ENCODE results near the gene ERICH3.

The ERICH3 gene

DNA sequence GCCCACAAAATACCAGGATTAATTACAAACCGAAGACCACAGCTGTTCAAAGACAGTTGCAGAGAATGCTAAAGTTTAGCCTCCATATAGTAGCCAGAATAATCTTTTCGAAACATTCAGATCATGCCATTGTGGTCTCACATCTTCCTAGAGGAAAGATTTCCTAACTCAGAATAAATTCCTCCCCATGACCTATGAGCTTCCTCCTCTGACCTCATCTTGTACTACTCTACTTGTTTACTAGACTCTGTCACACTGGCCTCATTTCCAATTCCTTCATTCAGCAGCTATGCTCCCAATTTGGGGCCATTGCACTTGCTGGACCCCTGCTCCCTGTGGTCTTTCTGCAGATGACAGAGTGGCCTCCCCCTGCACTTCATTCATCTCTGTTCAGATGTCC, 89.4 kb downstream of the ERICH3 start:
- TF ChIP-seq CTBP1 (IDR thresholded peaks at IDR 0.05; ENCODE audit: borderline replicate concordance) (no peak), L3MBTL2 (conservative IDR thresholded peaks at IDR 0.05) (no peak), FOXA1 (IDR thresholded peaks at IDR 0.05) (no peak), SUZ12 (IDR thresholded peaks at IDR 0.05) (no peak), HDGF (IDR thresholded peaks at IDR 0.05; ENCODE audit: borderline replicate concordance) (no peak), LEF1 (IDR thresholded peaks at IDR 0.05; ENCODE audit: borderline replicate concordance) (no peak), TARDBP (IDR thresholded peaks at IDR 0.05) (no peak), BHLHE40 (IDR thresholded peaks at IDR 0.05; ENCODE audit: borderline replicate concordance) (no peak), SP1 (IDR thresholded peaks at IDR 0.05) (no peak), ZNF384 (IDR thresholded peaks at IDR 0.05) (no peak), ELF4 (IDR thresholded peaks at IDR 0.05) (no peak), PKNOX1 (IDR thresholded peaks at IDR 0.05) (no peak), NFRKB (IDR thresholded peaks at IDR 0.05) (no peak), ARNT (IDR thresholded peaks at IDR 0.05) (no peak), FOXK2 (IDR thresholded peaks at IDR 0.05) (no peak), FOXM1 (IDR thresholded peaks at IDR 0.05; ENCODE audit: borderline replicate concordance) (no peak)
- CTCF ChIA-PET = no interaction called here
- no peak for DNase-seq (ENCODE audit: extremely low spot score)
- POLR2A ChIA-PET = no interaction called here

GRCh38 chr1:74583397-74583796, 90.2 kb downstream of the ERICH3 start:
- POLR2A ChIA-PET = no interaction called here
- TF ChIP-seq FOXK2 (IDR thresholded peaks at IDR 0.05) (no peak), LEF1 (IDR thresholded peaks at IDR 0.05; ENCODE audit: borderline replicate concordance) (no peak), NFRKB (IDR thresholded peaks at IDR 0.05) (no peak), BHLHE40 (IDR thresholded peaks at IDR 0.05; ENCODE audit: borderline replicate concordance) (no peak), ZNF384 (IDR thresholded peaks at IDR 0.05) (no peak), L3MBTL2 (conservative IDR thresholded peaks at IDR 0.05) (no peak), ARNT (IDR thresholded peaks at IDR 0.05) (no peak)
- no peak for DNase-seq (ENCODE audit: extremely low spot score)
- CTCF ChIA-PET = no interaction called here

DNA sequence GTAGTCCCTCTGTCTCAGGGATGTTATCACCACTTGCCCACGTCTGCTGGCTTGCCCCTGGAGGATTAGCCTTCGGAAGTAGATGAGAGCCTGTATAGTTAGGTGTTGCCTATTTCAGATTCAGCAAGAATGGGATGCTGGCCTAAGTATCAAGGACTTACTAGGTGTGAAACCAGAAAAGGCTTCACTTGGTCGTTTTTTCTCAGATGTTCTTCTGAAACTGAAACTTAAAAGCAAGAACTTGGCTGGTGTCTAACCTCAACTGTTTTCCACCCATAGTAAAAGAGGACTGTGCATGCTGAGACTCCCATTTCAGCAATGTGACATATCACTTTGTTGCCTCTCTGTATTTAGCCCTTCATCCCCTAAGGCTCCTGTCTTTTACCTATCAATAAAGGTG, 94.2 kb downstream of the ERICH3 start:
- no peak for DNase-seq (ENCODE audit: extremely low spot score)
- POLR2A ChIA-PET = no interaction called here
- CTCF ChIA-PET = no interaction called here
- no peak for TF ChIP-seq FOXK2 (IDR thresholded peaks at IDR 0.05)
- no peak for TF ChIP-seq CTBP1 (IDR thresholded peaks at IDR 0.05; ENCODE audit: borderline replicate concordance)
- TF ChIP-seq ZNF384 (IDR thresholded peaks at IDR 0.05) = no peak
- no peak for TF ChIP-seq ARNT (IDR thresholded peaks at IDR 0.05)
- no peak for TF ChIP-seq FOXM1 (IDR thresholded peaks at IDR 0.05; ENCODE audit: borderline replicate concordance)
- TF ChIP-seq L3MBTL2 (conservative IDR thresholded peaks at IDR 0.05) = no peak
- TF ChIP-seq PKNOX1 (IDR thresholded peaks at IDR 0.05) = no peak
- no peak for TF ChIP-seq SUZ12 (IDR thresholded peaks at IDR 0.05)
- no peak for TF ChIP-seq NFRKB (IDR thresholded peaks at IDR 0.05)
- TF ChIP-seq FOXA1 (IDR thresholded peaks at IDR 0.05) = no peak
- no peak for TF ChIP-seq TARDBP (IDR thresholded peaks at IDR 0.05)
- TF ChIP-seq BHLHE40 (IDR thresholded peaks at IDR 0.05; ENCODE audit: borderline replicate concordance) = no peak
- no peak for TF ChIP-seq ELF4 (IDR thresholded peaks at IDR 0.05)
- no peak for TF ChIP-seq SP1 (IDR thresholded peaks at IDR 0.05)

GRCh38 chr1:74578101-74578500, 95.5 kb downstream of the ERICH3 start:
- ChIA-PET POLR2A (no interaction called here), CTCF (no interaction called here)
- TF ChIP-seq FOXA1 (IDR thresholded peaks at IDR 0.05) = no peak
- no peak for DNase-seq (ENCODE audit: extremely low spot score)

- no peak for TF ChIP-seq FOXM1 (IDR thresholded peaks at IDR 0.05; ENCODE audit: borderline replicate concordance)
- no peak for TF ChIP-seq ARNT (IDR thresholded peaks at IDR 0.05)
- no peak for TF ChIP-seq TARDBP (IDR thresholded peaks at IDR 0.05)
- no peak for TF ChIP-seq L3MBTL2 (conservative IDR thresholded peaks at IDR 0.05)
- no peak for TF ChIP-seq HDGF (IDR thresholded peaks at IDR 0.05; ENCODE audit: borderline replicate concordance)
- no peak for TF ChIP-seq LEF1 (IDR thresholded peaks at IDR 0.05; ENCODE audit: borderline replicate concordance)
- TF ChIP-seq ELF4 (IDR thresholded peaks at IDR 0.05) = no peak
- no peak for TF ChIP-seq NFRKB (IDR thresholded peaks at IDR 0.05)
- no peak for TF ChIP-seq SUZ12 (IDR thresholded peaks at IDR 0.05)
- no peak for TF ChIP-seq PKNOX1 (IDR thresholded peaks at IDR 0.05)
- no peak for TF ChIP-seq CTBP1 (IDR thresholded peaks at IDR 0.05; ENCODE audit: borderline replicate concordance)
- no peak for TF ChIP-seq FOXA1 (IDR thresholded peaks at IDR 0.05)
- TF ChIP-seq ZNF384 (IDR thresholded peaks at IDR 0.05) = no peak
- TF ChIP-seq BHLHE40 (IDR thresholded peaks at IDR 0.05; ENCODE audit: borderline replicate concordance) = no peak
- TF ChIP-seq FOXK2 (IDR thresholded peaks at IDR 0.05) = no peak
- no peak for TF ChIP-seq SP1 (IDR thresholded peaks at IDR 0.05)
- ChIA-PET CTCF (no interaction called here), POLR2A (no interaction called here)
- DNase-seq (ENCODE audit: extremely low spot score) = no peak
Measured at GRCh38 chr1:74571891-74572290, 101.7 kb downstream of the ERICH3 start.

DNA sequence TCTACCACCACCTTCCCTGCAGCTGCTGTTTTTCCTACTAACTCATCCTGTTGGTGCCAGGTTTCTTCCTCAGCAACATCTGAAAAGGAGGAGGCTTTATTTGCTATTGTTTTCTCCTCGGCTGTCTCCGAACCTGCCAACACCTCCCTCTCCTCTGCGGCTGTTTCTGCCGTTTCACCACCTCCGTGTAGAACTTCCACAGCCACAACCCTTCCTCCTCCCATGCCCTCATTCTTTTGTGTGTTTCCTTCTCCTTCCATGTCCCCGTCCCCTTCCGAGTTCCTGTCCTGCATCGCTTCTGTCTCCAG, 102.1 kb downstream of the ERICH3 start:
- TF ChIP-seq ELF4 (IDR thresholded peaks at IDR 0.05) (no peak), L3MBTL2 (conservative IDR thresholded peaks at IDR 0.05) (no peak), HDGF (IDR thresholded peaks at IDR 0.05; ENCODE audit: borderline replicate concordance) (no peak), CTBP1 (IDR thresholded peaks at IDR 0.05; ENCODE audit: borderline replicate concordance) (no peak), PKNOX1 (IDR thresholded peaks at IDR 0.05) (no peak), NFRKB (IDR thresholded peaks at IDR 0.05) (no peak), FOXM1 (IDR thresholded peaks at IDR 0.05; ENCODE audit: borderline replicate concordance) (no peak), FOXA1 (IDR thresholded peaks at IDR 0.05) (no peak), TARDBP (IDR thresholded peaks at IDR 0.05) (no peak), LEF1 (IDR thresholded peaks at IDR 0.05; ENCODE audit: borderline replicate concordance) (no peak), ARNT (IDR thresholded peaks at IDR 0.05) (no peak), SUZ12 (IDR thresholded peaks at IDR 0.05) (no peak), SP1 (IDR thresholded peaks at IDR 0.05) (no peak), ZNF384 (IDR thresholded peaks at IDR 0.05) (no peak)
- POLR2A ChIA-PET = no interaction called here
- CTCF ChIA-PET = no interaction called here
- no peak for DNase-seq (ENCODE audit: extremely low spot score)
